Measurements from ENCODE around the gene GRIK3.

GRIK3 gene

GRCh38 chr1:36965275-36966159 lies 68.8 kb downstream of the GRIK3 start:
- no peak for DNase-seq

GRCh38 chr1:36964830-36965229 lies 69.5 kb downstream of the GRIK3 start:
- no peak for TF ChIP-seq GATA1 (IDR thresholded peaks at IDR 0.05; ENCODE audit: low read depth, low read length)
- TF ChIP-seq POLR2A (IDR thresholded peaks at IDR 0.05; ENCODE audit: low read length): no peak
- DNase-seq: no peak

More at GRCh38 chr1:36965275-36966159, 68.8 kb downstream of the GRIK3 start:
- TF ChIP-seq POLR2A (IDR thresholded peaks at IDR 0.05; ENCODE audit: low read length): no peak
- TF ChIP-seq GATA1 (IDR thresholded peaks at IDR 0.05; ENCODE audit: low read depth, low read length): no peak

DNA sequence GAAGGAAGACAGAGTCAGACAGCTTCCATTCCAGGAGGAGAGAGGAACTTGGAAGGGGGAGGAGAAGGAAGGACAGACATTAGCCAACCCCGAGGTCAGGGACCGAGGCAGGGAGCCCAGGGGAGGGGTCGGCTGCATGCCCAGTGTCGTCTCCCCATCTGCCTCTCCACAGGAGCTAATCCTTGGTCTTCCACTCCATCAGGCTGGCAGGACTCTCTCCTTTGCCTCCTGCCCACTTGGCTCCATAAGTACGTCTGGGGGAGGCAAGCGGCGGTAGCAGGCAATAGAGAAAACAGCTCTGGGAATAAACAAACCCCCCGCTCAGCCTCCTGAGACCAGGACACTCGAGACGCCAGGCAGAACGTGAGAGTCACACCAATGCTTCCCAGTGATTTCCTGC lies 71.3 kb downstream of the GRIK3 start:
- DNase-seq: no peak
- no peak for TF ChIP-seq POLR2A (IDR thresholded peaks at IDR 0.05; ENCODE audit: low read length)
- no peak for TF ChIP-seq GATA1 (IDR thresholded peaks at IDR 0.05; ENCODE audit: low read depth, low read length)

- DNase-seq: no peak
- no peak for TF ChIP-seq GATA1 (IDR thresholded peaks at IDR 0.05; ENCODE audit: low read depth, low read length)
- no peak for TF ChIP-seq POLR2A (IDR thresholded peaks at IDR 0.05; ENCODE audit: low read length)
Measured at GRCh38 chr1:36961062-36961615, 73.2 kb downstream of the GRIK3 start.

GRCh38 chr1:36956570-36956969 lies 77.7 kb downstream of the GRIK3 start:
- no peak for DNase-seq
- TF ChIP-seq GATA1 (IDR thresholded peaks at IDR 0.05; ENCODE audit: low read depth, low read length) (no peak), POLR2A (IDR thresholded peaks at IDR 0.05; ENCODE audit: low read length) (no peak)

GRCh38 chr1:36955016-36955415 lies 79.3 kb downstream of the GRIK3 start:
- no peak for DNase-seq
- TF ChIP-seq GATA1 (IDR thresholded peaks at IDR 0.05; ENCODE audit: low read depth, low read length): no peak
- TF ChIP-seq POLR2A (IDR thresholded peaks at IDR 0.05; ENCODE audit: low read length): no peak

DNA sequence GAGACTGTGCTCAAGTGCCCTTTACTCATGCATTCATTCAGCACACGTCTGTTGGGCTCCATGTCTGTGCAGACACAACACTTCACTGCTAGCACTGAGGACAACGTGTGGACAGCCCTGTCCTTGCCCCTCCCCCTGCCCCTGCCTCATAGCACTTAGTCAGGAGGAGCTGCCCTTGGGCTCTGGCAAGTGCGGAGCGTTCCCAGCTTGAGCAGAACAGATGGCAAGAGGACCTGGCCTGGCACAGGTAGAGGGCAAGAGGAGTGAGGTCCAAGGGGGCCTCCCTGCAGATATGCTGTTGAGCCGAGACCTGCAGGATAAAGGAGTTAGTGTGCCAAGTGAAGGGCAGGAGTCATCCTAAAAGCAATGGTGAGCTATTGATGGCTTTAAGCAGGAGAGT lies 81.3 kb downstream of the GRIK3 start:
- no peak for DNase-seq
- TF ChIP-seq GATA1 (IDR thresholded peaks at IDR 0.05; ENCODE audit: low read depth, low read length) (no peak), POLR2A (IDR thresholded peaks at IDR 0.05; ENCODE audit: low read length) (no peak)

DNA sequence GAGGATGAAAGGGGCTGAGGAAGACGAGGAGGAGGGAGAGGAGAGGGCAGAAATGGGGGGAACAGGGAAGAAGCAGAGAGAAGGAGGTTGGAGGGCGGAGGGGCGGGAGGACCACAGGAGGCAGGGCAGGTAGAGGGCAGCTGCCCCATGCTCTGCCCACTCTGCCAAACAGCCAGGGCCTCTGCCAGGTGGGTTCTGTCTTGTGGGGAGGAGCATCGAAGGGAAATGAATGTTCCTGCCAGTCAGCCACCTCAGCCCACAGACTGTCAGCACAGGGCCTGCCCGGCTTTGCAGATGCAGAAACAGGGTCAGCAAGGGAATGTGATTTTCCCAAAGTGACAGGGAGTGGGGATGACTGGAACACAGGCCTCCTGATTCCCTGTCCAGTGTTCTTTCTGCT lies 82.6 kb downstream of the GRIK3 start:
- no peak for TF ChIP-seq POLR2A (IDR thresholded peaks at IDR 0.05; ENCODE audit: low read length)
- TF ChIP-seq GATA1 (IDR thresholded peaks at IDR 0.05; ENCODE audit: low read depth, low read length): no peak
- DNase-seq: no peak

GRCh38 chr1:36951292-36951750 lies 83.0 kb downstream of the GRIK3 start:
- no peak for TF ChIP-seq POLR2A (IDR thresholded peaks at IDR 0.05; ENCODE audit: low read length)
- no peak for TF ChIP-seq GATA1 (IDR thresholded peaks at IDR 0.05; ENCODE audit: low read depth, low read length)
- DNase-seq: no peak

DNA sequence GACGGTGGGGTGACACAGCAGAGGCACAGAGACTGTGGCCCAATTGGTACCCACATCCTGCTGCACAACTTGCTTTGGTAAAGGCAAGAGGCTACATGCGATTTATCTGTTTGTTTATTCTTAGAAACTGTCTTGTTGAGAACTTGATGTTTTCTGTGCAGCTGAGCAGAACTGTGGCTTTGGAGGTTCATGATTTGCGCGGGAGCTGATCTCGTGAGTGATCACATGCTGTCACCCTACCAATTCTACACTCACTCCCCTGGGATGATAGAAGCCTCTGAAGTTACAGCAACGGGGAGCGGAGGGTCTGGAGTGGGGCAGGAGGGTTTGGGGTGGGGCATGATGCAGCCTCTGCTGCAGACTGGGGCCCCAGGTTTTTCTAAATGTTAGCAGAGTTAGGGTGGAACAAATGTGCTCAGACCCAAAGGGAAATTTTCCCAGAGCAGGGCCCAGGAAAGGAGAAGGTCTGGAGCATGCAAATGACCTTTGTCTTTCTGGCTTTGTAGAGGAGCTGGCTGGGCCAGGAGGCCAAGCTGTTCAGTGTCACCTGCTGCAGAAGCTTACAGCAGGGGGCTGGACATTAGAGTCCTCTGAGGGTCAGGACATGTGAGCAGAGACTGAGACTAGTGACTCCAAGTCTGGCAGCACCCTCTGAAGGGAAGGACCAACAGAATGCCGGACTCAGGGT lies 83.6 kb downstream of the GRIK3 start:
- DNase-seq: no peak
- no peak for TF ChIP-seq GATA1 (IDR thresholded peaks at IDR 0.05; ENCODE audit: low read depth, low read length)
- no peak for TF ChIP-seq POLR2A (IDR thresholded peaks at IDR 0.05; ENCODE audit: low read length)

- DNase-seq: no peak
- no peak for TF ChIP-seq GATA1 (IDR thresholded peaks at IDR 0.05; ENCODE audit: low read depth, low read length)
- no peak for TF ChIP-seq POLR2A (IDR thresholded peaks at IDR 0.05; ENCODE audit: low read length)
Measured at GRCh38 chr1:36948606-36949005, 85.7 kb downstream of the GRIK3 start.

GRCh38 chr1:36948147-36948546 lies 86.2 kb downstream of the GRIK3 start:
- TF ChIP-seq GATA1 (IDR thresholded peaks at IDR 0.05; ENCODE audit: low read depth, low read length) (no peak), POLR2A (IDR thresholded peaks at IDR 0.05; ENCODE audit: low read length) (no peak)
- DNase-seq: no peak

DNA sequence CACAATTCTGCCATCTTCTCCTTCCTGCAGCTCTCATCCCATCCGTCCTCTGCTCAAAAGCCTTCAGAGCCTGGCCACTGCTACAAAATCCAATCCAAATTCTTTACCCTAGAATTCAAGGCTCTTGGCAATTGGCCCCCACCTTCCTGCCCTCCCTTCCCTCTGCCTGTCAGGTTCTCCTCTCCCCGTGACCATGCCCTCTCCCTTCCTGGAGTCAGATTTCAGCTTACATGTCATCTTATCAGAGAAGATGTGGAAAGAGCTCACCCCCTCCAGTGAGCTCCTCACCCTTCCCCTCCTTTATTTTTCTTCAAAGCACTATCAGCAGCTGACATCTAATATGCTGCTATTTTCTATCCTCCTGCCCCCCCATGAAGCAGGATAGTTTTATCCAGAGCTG lies 86.9 kb downstream of the GRIK3 start:
- no peak for DNase-seq
- TF ChIP-seq POLR2A (IDR thresholded peaks at IDR 0.05; ENCODE audit: low read length) (no peak), GATA1 (IDR thresholded peaks at IDR 0.05; ENCODE audit: low read depth, low read length) (no peak)

- DNase-seq: no peak
- TF ChIP-seq GATA1 (IDR thresholded peaks at IDR 0.05; ENCODE audit: low read depth, low read length) (no peak), POLR2A (IDR thresholded peaks at IDR 0.05; ENCODE audit: low read length) (no peak)
Measured at GRCh38 chr1:36944883-36945282, 89.4 kb downstream of the GRIK3 start.
